HG03175 (cell line): Measurements from ENCODE around the gene MAMDC4.
"Not testable (repeated sequence)": the region's sequence is repeated elsewhere in the genome, so short reads cannot be mapped to it uniquely, and the experiment has no call there.

Source experiments
- ATAC-seq: cut with Tn5 transposase; IDR thresholded peaks from one replicate; pipeline ENCODE4 v1.9.1; 2021; ENCODE audit warnings: mild to moderate bottlenecking, moderate library complexity; ENCODE audit not compliant: unreplicated experiment

MAMDC4 gene

GRCh38 chr9:136851941-136852663 is at the start of gene MAMDC4:
TSS of gene MAMDC4 (plus strand) at chr9:136852346. CDS start at chr9:136852417, 71 bp downstream.
- ATAC-seq: no peak

DNA sequence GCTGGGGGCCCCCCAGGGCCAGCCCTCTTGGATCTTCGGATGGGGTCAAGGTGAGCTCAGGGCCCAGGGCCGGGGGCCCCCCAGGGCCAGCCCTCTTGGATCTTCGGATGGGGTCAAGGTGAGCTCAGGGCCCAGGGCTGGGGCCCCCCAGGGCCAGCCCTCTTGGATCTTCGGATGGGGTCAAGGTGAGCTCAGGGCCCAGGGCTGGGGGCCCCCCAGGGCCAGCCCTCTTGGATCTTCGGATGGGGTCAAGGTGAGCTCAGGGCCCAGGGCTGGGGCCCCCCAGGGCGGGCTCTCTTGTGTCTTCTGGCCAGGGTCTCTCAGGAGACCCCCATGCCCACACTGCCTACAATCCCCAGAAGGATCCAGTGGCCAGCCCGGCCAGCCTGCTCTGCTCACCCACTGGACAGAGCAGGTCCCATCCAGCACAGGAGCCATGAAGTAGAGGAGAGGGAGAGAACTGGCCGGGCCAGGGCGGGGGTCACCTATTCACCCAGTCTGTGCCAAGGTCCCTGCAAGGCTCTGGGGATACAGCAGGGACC is 49.1 kb upstream of the MAMDC4 start:
- not testable (repeated sequence) for ATAC-seq

DNA sequence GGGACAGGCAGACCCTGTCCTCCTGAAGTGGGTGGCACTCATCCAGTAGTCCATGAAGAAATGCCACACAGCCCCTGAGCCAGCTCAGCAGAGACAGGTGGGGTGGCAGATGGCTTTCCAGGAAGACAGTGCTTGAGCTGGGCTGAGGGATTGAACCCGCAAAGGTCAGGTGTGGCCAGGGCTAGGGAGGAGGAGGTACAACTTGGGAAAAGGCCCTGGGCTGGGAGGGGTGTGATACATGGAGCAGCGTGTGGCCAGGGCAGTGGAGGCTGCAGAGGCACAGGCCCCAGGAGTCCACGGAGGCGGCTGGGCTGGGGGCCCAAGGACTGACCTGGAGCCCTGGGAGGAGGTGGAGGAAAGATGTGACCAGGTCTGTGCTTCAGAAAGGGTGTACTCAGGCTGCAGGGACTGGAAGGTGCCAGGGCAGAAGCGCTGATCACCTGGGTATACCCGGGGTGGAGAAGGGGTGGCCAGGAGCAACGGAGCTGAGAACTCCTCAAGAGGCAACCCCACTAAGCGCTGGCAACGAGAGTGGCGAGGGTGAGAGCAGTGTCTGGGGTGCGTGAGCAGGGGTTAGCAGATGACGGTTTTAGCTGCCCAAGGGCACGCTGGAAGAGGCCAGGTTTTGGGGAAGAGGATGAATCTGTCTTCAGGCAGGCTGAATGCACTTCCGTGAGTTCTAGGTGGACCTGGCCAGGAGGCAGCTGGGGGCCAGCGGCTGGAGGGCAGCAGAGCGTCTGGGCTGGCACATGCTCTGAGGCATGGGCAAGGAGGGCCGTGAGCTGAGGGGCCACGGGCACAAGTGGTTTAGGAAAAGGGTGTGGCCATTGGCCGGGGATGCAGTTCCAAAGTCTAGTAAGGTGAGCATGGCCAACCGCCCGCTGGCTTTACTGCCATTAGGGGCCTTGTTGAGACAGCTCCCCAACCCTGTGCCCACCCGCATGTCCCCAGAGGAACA is 48.3 kb upstream of the MAMDC4 start:
- no peak for ATAC-seq

DNA sequence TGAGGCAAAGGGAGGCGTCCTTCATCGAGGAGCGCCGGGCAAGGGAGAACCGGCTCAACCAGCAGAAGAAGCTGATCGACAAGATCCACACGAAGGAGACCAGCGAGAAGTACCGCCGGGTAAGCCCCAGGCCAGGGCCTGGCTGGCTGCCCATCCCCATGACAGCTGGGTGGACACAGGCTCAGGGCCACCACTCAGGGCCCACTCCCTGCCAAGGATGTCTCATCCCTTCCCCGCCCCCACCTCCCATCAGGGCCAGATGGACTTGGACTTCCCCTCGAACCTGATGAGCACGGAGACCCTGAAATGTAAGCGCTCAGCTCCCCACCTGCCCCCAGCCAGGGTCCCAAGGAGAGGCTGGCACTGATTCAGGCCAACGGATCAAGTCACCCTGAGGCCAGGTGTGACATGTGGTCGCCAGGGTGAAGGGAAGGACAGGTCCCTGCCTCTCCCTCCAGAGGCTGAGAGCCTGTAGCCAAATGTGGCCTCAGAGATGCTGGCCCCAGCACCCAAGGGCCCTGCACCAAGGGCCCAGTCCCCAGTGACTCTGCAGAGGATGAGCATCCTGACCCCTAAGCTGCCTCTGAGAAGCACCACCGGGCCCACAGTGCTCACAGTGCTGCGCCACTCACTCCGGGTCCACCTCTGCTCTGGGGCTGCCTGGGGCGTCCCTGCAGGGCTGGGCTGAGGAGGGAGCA is 47.5 kb upstream of the MAMDC4 start:
- no peak for ATAC-seq

DNA sequence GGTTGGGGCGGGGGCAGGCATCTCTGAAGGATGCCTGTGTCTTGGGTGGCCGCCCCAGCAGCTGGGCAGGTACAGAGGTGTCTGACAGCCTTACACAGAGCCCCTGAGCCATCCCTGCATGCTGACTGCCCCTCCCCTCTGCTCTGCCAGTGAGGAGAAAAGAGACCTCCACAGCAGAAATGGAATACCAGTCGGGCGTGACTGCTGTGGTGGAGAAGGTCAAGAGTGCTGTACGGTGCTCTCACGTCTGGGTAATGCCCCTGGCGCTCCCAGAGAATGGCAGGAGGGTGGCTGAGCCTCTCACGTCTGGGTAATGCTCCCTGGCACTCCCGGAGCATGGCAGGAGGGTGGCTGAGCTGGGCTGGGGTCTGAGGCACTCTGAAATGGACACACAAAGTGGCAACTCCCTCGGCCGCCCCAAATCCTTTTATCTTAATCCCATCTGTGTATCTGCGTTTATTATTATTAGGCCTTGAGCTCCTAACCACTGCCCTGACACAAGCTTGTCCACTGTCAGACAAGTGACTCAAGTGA is 46.9 kb upstream of the MAMDC4 start:
- no peak for ATAC-seq

- ATAC-seq: no peak
Measured at GRCh38 chr9:136806067-136806466, 46.1 kb upstream of the MAMDC4 start.

DNA sequence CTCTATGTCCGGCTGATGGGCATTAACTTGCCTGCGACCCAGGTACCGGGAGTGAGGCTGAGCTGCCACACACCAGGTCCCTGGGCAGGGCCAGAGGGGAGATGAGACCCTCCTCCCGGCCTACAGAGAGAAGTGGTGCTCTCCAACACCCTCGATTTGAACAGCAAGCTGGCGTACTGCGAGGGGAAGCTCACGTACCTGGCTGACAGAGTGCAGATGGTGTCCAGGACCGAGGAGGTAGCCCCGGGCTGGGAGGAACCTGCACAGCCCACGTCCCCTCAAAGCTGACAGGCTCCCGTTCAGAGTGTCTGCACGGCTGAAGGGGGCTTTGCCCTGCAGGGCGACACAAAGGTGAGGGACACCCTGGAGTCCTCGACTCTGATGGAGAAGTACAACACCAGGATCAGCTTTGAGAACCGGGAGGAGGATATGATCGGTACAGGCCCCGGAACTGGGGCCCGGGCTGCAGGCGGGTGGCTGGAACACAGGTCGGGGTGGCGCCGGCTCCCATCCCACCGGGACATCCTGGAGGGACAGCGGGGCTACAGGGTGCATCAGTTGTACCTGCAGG is 45.4 kb upstream of the MAMDC4 start:
- no peak for ATAC-seq

DNA sequence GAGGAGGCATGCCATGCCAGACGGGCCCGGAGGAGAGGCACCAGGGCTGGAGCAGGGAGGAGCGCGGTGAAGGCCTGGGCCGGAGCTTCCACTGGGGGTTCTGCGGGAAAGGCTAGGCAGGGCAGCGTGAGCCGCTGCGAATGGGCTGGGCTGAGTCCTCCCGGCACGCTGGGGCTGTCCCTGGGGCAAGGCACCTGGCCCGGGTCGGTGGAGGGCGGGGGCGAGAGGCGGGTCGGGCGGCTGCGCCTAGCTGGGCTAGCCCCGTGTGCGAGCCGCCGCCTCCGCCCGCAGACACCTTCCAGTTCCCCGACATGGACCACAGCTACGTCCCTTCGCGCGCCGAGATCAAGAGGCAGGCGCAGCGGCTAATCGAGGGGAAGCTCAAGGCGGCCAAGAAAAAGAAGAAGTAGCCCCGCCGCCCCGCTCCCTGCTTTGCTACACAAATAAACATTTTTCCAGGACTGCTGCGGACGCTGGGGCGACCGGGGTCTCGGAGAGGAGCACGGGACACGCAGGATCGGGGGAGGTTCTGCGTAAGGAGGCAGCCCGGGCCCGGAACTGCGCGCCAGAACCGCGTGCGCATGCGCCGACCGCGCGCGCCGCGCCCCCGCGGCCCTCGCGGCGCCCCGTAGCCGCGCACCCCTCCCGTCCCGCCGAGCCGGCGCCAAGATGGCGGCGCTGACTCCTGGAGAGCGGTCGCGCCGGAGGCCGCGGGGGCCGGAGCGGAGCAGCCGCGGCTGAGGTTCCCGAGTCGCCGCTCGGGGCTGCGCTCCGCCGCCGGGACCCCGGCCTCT is 44.7 kb upstream of the MAMDC4 start, which contains the start of gene RABL6:
Gene RABL6, plus strand, starts transcription at position 668 of the 794 bp plus-strand sequence. CDS start 249 bp downstream, outside the sequence.
- ATAC-seq: peak; percentile 85

DNA sequence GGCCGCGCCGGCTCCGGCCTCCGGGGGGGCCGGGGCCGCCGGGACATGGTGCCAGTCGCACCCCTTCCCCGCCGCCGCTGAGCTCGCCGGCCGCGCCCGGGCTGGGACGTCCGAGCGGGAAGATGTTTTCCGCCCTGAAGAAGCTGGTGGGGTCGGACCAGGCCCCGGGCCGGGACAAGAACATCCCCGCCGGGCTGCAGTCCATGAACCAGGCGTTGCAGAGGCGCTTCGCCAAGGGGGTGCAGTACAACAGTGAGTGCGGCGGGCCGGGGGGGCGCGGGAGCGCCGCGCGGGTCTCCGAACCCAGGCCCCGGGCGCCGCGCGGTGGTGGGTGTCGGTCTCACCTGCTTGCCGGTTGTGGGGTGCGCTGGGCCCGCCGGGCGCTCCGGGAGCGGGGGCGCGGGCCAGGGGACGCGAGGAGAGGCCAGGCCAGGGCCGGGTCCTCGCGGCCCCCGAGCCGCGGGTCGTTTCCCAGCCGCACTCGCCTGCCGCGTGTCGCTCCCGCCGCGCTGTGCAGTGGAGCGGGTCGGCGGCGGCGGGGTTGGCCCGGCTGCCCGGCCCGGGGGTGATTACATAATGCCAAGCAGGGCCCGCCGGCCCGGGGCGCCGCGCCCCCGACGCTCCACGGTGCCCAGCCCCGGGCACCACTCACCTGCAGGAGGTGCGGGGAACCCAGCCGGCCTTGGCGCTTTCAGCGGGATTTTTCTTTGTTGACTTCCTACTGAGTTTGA is 43.9 kb upstream of the MAMDC4 start:
- peak; percentile 30 for ATAC-seq

- no peak for ATAC-seq
Measured at GRCh38 chr9:136808806-136809158, 43.4 kb upstream of the MAMDC4 start.

- no peak for ATAC-seq
Measured at GRCh38 chr9:136814725-136815421, 37.3 kb upstream of the MAMDC4 start.

- no peak for ATAC-seq
Measured at GRCh38 chr9:136815422-136815782, 36.7 kb upstream of the MAMDC4 start.

DNA sequence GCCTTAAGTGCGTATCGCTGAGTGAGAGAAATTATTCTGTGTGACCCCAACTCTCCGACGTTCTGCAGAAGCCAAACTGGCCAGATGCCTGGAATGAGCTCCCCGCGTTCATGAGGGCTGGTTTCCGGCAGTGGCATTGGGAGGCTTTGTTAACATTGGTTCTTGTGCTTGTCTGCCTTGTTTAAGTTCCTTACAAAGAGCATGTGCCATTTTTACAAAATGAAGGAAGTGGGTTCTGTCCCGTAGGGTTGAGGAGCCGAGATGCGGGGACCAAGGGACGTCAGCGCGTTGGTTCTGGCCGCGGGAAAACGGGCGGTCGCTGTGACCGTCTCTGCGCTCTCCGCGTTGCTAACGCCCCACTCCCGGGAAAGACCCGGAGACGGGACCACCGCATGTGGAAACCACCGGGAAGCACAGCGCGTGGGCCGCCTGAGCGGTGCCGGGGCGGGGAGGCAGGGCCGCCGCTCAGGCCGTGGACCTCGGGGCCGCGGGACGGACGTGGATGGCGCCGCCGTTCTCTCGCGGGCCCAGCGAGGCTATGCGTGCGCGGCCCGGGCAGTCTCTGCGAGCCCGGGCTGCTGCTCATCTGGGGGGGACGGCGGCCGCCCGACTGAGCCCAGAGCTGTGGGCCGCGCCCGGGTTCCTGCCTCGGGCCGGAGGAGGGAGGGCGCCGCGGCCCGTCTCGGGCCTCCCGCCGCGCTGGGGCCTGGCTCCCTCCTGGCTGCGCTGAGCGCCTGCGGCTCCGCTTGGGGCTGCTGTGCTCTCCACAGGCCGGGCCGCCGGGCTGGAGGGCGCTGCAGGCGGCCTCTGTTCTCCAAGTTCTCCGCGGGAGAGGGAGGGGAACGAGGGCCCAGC is 30.9 kb upstream of the MAMDC4 start:
- no peak for ATAC-seq

GRCh38 chr9:136821826-136822544 is 30.2 kb upstream of the MAMDC4 start:
- no peak for ATAC-seq

GRCh38 chr9:136823136-136824046 is 28.8 kb upstream of the MAMDC4 start:
- no peak for ATAC-seq
